Breast epithelium (tissue), 4 donors: ENCODE measurements around the gene MGME1. TPM values are rescaled to one million over a fixed set of nuclear protein-coding genes. Genes with fewer than 3 reads are reported as not detected.

ENCODE experiments used
- DNase-seq, 2 donors: peaks; one replicate each; pipeline ENCODE4 v3.0.0-alpha.2; 2019; ENCODE audit warnings: low spot score in 2 of 2
- H3K27ac ChIP-seq, 2 donors: fragments of 200-600 bp; sonication (generic) in 1 of 2; one replicate each; pipeline ENCODE4 v1.5.1; 2016 to 2019; ENCODE audit warnings: mild to moderate bottlenecking in 1 of 2
- H3K27me3 ChIP-seq, 2 donors: fragments of 200-600 bp; sonication (generic) in 1 of 2; one replicate each; pipeline versions ENCODE4 v1.5.1 to v1.6.0; 2017 to 2019; ENCODE audit warnings: control low read depth in 1 of 2, mild to moderate bottlenecking in 1 of 2
- H3K36me3 ChIP-seq: fragments of 200-600 bp; one replicate; pipeline ENCODE4 v1.5.1; 2019
- H3K4me1 ChIP-seq, 2 donors: fragments of 200-600 bp; sonication (generic); one replicate each; pipeline ENCODE4 v1.5.1; 2016 to 2019; ENCODE audit warnings: control low read depth in 1 of 2
- H3K4me3 ChIP-seq, 3 donors: fragments of 200-600 bp; sonication (generic); 1 replicate in 2 of 3; 2 replicates in 1 of 3; pipeline ENCODE4 v1.5.1; 2016 to 2019; ENCODE audit warnings: mild to moderate bottlenecking in 3 of 3, moderate library complexity in 2 of 3
- H3K9me3 ChIP-seq, 2 donors: fragments of 200-600 bp; sonication (generic) in 1 of 2; one replicate each; pipeline ENCODE4 v1.5.1; 2016 to 2019; ENCODE audit warnings: control low read depth in 1 of 2
- POLR2A ChIP-seq: fragments of 450-650 bp; IDR thresholded peaks from one replicate; pipeline ENCODE4 v1.6.1; 2016; ENCODE audit warnings: antibody characterized with exemption, mild to moderate bottlenecking, moderate library complexity
- POLR2AphosphoS5 ChIP-seq, 3 donors: sonication (generic); formaldehyde crosslinking; IDR thresholded peaks; one replicate each; pipeline ENCODE4 v1.6.1; 2017; ENCODE audit warnings: antibody characterized with exemption in 3 of 3
- intact Hi-C: fragments of 100-400 bp; cut with DNase I; formaldehyde crosslinking; loops from one replicate; pipeline ENCODE4 v1.15.1; 2023; ENCODE audit warnings: low total_unique reads
- total RNA-seq, 3 donors: library from RNA; depleted of rRNA; stranded (reverse); fragments of >200 nt; gene quantifications; one replicate each; pipeline ENCODE4 v1.1.0, GENCODE V29; 2016
- TF ChIP-seq, protein P1 (sequence below), 3 donors: fragments of 450-650 bp; IDR thresholded peaks; one replicate each; pipeline ENCODE4 v1.5.1; 2016 to 2017; ENCODE audit warnings: antibody characterized with exemption in 3 of 3, mild to moderate bottlenecking in 3 of 3, moderate library complexity in 3 of 3

Gene MGME1
- total RNA-seq, 3 donors from 2014 or later: 7.8 to 26.2 (median 18.7) TPM

DNA sequence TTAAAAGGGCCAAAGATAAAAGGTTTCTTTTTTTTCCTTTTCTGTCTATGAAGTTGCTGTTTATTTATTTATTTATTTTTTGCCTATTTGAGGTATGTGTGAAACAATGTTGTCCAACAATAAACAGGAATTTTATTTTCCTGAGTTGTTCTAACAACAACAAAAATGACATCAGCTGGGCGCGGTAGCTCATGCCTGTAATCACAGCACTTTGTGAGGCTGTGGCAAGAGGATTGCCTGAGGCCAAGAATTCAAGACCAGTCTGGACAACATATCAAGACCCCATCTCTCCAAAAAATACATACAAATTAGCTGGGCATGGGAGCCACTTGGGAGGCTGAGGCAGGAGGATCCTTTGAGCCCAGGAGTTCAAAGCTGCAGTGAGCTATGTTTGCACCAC lies 44.1 kb downstream of the MGME1 start:
- intact Hi-C loops: no loop called here
- no peak for TF ChIP-seq POLR2AphosphoS5 (IDR thresholded peaks at IDR 0.05)
- TF ChIP-seq, protein P1, sequence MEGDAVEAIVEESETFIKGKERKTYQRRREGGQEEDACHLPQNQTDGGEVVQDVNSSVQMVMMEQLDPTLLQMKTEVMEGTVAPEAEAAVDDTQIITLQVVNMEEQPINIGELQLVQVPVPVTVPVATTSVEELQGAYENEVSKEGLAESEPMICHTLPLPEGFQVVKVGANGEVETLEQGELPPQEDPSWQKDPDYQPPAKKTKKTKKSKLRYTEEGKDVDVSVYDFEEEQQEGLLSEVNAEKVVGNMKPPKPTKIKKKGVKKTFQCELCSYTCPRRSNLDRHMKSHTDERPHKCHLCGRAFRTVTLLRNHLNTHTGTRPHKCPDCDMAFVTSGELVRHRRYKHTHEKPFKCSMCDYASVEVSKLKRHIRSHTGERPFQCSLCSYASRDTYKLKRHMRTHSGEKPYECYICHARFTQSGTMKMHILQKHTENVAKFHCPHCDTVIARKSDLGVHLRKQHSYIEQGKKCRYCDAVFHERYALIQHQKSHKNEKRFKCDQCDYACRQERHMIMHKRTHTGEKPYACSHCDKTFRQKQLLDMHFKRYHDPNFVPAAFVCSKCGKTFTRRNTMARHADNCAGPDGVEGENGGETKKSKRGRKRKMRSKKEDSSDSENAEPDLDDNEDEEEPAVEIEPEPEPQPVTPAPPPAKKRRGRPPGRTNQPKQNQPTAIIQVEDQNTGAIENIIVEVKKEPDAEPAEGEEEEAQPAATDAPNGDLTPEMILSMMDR (IDR thresholded peaks at IDR 0.05): no peak

DNA sequence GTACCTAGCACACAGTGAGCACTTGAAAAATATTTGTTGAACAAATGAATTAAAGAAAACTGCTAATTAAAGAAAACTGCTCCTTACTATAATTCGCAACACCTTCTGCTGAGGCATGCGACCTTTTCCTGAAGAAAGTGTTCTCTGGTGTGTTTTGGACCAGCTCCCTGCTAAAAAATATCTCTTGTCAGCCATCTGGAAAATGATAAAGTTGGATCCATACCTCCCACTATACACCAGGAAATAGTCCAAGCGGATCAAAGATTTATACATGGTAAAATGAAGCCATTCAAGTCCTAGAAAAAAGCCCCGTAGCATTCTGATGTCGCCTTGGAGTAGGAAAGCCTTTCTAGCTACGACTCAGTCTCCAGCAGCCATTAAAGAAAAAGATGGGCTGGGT lies 45.6 kb downstream of the MGME1 start:
- TF ChIP-seq POLR2AphosphoS5 (IDR thresholded peaks at IDR 0.05) (no peak), POLR2A (no peak)
- TF ChIP-seq, protein P1 (IDR thresholded peaks at IDR 0.05): no peak
- H3K4me3 ChIP-seq: no peak overlapping the region
- no peaks in the 10 kb centered on the region for H3K27me3 ChIP-seq
- H3K36me3 ChIP-seq: no peaks in the 10 kb centered on the region
- intact Hi-C loops: no loop called here
- no peak for DNase-seq
- no peaks in the 10 kb centered on the region for H3K4me1 ChIP-seq
- no peaks in the 10 kb centered on the region for H3K9me3 ChIP-seq
- H3K27ac ChIP-seq: no peak overlapping the region

More for the DNA sequence above, 44.1 kb downstream of the MGME1 start:
- Histone ChIP-seq H3K4me1 (no peaks in the 10 kb centered on the region), H3K27me3 (no peaks in the 10 kb centered on the region), H3K9me3 (no peaks in the 10 kb centered on the region), H3K27ac (no peak overlapping the region), H3K4me3 (no peak overlapping the region), H3K36me3 (no peaks in the 10 kb centered on the region)
- no peak for DNase-seq

DNA sequence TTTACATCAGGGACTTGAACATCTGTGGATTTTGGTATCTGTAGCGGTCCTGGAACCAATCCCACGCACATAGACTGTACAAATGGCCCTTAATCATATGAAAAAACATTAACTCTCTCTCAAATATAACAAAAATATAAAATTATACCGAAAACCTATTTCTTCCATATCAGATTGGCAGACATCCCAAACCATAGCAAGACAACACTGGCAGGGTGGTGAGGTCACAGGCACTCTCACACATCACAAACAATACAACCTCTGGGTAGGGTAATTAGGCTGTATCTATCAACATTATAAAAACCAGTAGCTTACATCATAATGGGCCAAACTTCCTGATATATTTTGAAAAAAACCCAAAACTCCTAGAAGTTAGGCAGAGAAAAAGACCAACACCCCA lies 48.0 kb downstream of the MGME1 start:
- Histone ChIP-seq H3K36me3 (no peaks in the 10 kb centered on the region), H3K27me3 (no peaks in the 10 kb centered on the region)
- intact Hi-C loops: no loop called here

DNA sequence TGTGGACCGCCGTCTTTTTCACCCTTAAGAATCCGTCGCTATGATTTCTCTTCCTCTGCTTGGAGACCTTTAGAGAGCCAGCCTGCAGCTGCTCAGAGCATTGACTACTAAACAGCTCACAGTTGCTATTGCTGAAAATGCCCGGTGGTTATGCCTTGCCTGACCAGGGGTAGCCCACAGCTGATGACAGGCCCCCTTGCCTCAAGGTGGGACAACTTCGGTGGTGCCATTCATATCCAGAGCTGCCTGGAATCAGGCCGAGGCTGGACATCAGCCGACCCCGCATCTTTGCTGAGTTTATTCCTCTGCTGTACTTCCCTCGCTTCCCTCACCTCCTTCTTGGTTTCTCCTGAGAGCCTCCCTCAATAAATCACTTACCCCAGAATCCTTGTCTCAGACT lies 49.3 kb downstream of the MGME1 start:
- H3K36me3 ChIP-seq: no peaks in the 10 kb centered on the region
- H3K4me1 ChIP-seq: no peaks in the 10 kb centered on the region
- no peaks in the 10 kb centered on the region for H3K27me3 ChIP-seq
- H3K9me3 ChIP-seq: no peaks in the 10 kb centered on the region
- no peak for DNase-seq
- H3K27ac ChIP-seq: no peak overlapping the region
- TF ChIP-seq, protein P1 (IDR thresholded peaks at IDR 0.05): no peak
- TF ChIP-seq POLR2A (no peak), POLR2AphosphoS5 (IDR thresholded peaks at IDR 0.05) (no peak)
- intact Hi-C loops: no loop called here
- H3K4me3 ChIP-seq: no peak overlapping the region

More for the DNA sequence above, 48.0 kb downstream of the MGME1 start:
- no peaks in the 10 kb centered on the region for H3K9me3 ChIP-seq
- H3K4me1 ChIP-seq: no peaks in the 10 kb centered on the region
- no peak overlapping the region for H3K4me3 ChIP-seq
- TF ChIP-seq POLR2AphosphoS5 (IDR thresholded peaks at IDR 0.05): no peak
- TF ChIP-seq, protein P1 (IDR thresholded peaks at IDR 0.05): no peak
- no peak for TF ChIP-seq POLR2A
- no peak overlapping the region for H3K27ac ChIP-seq
- no peak for DNase-seq

DNA sequence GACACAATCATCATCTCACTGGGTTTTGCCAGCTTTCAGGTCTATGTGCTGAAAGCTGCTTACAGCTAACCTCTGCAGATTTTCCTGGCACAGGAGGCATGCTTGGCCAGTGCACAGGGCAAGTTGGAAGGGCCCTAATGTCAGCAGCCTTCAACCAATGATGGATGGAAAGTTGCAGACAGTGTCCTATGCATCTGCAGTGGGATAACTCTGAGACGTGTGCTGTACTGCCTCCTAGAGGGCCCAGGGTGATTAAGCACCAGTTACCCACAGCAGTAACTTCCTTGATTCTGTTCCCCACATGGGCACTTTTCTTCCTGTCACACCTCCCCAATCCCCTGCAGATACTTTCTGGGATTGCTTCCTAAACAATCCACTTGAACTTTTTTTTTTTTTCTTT lies 50.2 kb downstream of the MGME1 start:
- Histone ChIP-seq H3K4me1 (no peaks in the 10 kb centered on the region), H3K36me3 (no peaks in the 10 kb centered on the region), H3K4me3 (no peak overlapping the region), H3K9me3 (no peaks in the 10 kb centered on the region), H3K27ac (no peak overlapping the region), H3K27me3 (no peaks in the 10 kb centered on the region)
- intact Hi-C loops: no loop called here
- TF ChIP-seq, protein P1 (IDR thresholded peaks at IDR 0.05): no peak
- no peak for TF ChIP-seq POLR2AphosphoS5 (IDR thresholded peaks at IDR 0.05)
- TF ChIP-seq POLR2A: no peak
- DNase-seq: no peak
